H4 (cell line): ENCODE measurements around the gene ITGA5. TPM values are rescaled to one million over a fixed set of nuclear protein-coding genes. Genes with fewer than 3 reads are reported as not detected.
A peak's percentile ranks its signal among the peaks of the same experiment; 100 is the strongest.

Experiments
- DNase-seq: peaks from one replicate; pipeline ENCODE4 v3.0.0-alpha.2; 2015; ENCODE audit warnings: low spot score
- total RNA-seq: library from RNA; depleted of rRNA; stranded (reverse); fragments of >200 nt; shearing (Covaris generic); gene quantifications from 2 replicates; pipeline ENCODE4 v1.2.3, GENCODE V29; 2014; rRNA removed

The ITGA5 gene
- 86.7 and 89.4 TPM in 2 replicates for total RNA-seq

DNA sequence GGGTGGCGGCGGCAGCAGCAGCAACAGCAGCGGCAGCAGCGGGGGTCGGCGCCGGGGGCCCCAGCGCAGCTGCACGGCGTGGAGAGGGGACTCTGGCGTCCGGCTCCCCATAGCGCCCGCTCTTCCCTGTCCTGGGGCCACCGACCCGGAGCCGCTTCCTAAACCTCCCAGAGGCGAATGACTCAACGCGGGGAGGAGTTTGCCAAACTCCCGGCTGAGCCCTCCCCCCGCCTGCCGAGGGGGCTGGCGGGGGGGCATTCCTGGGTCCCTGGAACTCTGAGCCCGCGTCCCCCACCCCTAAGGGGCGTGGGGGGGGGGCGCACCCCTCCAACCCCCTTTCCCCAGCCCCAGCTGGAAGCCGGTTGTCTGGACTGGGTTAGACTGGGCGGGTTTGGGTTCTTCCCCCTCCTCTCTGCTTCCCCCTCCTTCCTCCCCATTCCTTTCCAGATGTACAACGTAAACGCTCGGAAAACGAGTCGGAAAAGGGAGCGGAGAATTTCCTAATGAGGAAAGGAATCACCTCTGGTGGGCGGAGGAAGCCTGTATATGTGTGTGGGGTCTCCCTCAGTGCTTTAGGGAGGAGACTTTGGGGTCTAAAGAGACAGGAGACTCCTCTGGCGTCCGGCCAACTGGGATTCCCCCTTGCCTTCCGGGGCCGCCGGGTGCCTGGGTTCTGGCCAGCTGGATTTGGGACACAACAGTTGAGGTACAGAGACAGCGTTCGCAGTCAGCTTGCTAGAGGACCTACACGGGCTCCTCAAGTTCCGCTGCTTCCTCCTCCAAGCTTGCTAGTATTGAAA is at the start of gene ITGA5:
Gene ITGA5, minus strand, starts transcription at position 179 of the 800 bp plus-strand sequence. Its CDS starts 68 bp downstream, at position 111.
- peak; percentile 48 for DNase-seq

DNA sequence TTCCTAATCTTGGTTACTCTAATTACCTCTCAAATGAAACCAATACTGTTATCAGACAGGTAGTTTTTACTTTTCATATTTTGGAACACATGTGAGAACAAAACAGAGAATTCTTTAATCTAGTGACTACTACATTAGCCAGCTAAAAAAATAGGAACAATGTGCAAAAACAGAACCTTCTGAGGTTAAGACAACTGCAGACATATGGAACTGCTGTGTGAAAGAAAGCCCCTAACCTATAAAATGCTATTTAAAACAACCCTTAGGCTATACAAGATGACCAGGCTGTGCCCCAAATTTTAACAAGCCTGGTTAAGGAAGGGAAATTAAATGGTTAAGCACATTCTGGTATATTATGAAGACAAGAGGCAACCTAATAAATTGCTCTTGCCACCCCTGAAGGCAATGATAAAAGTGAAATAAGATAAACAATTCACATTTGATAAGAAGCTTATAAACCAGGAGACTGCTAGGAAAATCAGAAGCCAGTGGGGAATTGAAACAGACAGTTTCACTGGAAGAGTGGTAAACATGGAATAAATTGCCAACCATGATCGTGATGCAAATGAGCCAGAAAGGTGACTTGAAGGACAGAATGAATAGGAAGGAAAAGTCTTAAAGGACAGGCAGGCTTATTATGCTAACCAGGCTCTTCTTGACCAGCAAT is 46.9 kb upstream of the ITGA5 start:
- DNase-seq, result no peak

DNA sequence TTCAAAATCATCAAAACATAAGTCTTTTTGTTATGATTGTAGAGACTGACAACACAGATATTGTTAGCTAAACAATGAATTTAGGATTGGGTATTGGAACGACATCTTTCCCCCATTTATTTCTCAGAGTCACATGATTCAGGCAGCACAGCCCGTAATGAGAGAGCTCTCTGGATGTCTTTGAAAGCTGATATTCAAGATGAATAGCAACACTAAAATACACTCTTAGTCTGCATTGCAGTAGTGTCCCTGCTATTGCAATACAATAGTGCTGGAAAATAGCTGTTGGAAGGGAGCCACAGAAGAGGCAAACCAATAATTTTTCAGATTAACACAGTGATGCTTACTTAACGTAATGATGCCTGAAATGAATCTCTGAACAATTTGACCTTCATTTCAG is 44.4 kb upstream of the ITGA5 start:
- DNase-seq, result no peak

DNA sequence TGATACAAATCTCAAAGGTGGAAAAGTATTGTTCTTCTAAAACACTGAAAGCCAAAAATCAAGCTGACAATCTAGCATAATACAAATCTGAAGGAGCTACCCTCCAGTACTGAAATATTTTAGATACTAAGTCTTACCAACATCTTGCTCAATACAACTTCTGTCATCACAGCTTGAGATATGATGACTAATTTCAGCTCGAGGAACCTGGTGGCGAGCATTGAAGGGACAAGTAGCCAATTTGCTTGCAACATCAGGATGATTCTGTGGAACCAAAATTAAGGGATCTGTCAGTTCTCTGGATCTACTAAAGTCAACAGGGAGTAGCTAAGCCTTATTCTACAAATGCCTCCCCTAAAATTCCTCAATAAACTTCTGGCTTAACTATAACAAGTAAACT is 44.0 kb upstream of the ITGA5 start:
- DNase-seq, result peak; percentile 23

DNA sequence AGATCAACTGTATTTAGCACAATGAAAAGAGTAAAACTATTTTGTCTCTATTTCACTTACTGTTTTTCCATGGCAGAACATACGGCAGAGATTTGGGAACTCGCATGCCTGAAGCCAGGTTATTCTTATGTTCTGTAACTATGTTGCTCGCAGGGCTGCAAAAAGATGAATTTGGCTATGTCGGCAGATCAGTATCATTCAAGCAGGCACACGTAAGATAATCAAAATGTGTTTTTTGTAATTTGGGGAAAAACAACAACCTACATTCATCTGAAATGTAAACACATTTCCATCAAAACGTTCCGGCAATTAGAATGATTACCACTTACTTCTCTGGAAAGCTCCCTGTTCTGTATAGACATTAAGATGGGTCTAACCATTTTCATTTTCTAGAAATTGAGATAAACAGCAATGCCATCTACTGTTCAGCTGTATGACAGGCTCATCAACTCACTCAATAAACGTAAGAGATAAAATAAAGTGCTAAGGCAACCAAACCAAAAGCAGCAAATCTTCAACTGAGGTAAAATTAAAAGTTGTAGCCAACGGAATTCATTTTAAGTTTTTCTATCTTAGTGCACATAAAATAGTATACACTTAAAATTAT is 41.4 kb upstream of the ITGA5 start:
- DNase-seq, result no peak

DNA sequence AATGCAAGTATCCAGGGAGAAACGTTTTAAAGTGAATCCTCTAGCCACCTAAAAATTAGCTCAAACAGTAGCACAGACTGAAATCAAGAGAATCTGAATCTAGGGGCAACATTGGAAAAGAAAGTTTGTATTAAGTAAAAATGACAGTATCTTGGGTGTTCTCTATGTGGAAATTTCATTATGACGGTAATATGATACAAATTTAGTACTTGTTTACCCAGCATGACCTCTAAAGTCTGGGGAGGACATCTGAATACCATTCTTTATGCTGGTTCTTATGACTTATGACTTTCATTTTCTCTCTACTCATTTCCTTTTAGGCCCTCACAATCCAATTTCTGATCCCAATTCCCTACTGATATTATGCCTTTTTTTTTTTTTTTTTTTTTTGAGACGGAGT is 40.3 kb upstream of the ITGA5 start:
- no peak for DNase-seq

DNA sequence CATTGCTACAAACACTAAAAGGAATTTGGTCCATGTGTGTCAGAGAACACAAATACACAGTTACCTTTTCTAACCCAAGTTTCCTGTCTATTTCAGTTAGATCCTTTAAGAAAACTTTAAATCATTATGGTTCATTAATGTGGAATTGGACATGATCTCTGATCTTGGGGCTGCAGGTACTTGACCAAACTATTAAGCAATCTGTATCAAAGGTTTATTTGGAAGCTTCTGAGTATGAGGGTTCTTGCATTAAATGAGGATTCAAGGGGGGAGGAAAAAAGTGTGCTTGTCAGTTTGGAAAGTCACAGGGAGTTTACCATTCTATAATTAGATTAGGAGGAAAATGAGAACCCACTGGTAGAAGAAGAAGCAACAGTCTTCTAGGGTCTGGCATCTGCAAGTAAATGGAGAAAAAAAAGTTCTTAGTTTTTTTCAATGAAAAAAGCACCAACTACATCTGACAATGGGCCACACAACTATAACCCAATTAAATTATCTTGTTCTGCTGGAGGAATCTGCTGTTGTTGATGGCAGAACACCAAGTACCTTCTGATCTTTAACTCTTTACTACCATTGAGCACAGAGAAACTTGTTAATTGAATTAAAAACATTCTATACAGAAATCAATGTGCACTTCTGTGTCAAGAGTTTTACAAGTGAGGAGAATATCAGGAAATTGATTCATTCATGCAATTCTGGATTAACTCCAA is 36.8 kb upstream of the ITGA5 start:
- DNase-seq, result no peak

DNA sequence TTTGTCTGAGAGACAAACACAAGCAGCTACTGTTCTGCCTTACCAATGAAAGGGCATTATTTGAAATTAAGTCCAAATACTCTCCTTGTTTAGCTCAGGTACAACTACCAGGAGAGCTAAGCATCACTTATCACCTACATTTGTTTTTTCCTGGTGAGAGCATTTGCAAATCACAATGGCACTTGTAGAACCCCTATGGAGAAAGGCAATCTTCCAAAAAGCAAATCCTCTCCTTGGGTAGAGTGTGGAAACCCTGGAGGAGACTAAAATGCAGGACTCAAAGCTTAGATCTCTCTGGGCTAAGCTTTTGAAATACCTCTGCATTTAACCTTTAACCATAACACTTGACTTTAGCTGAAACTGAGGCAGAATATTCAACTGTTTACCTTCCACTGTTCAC is 33.6 kb upstream of the ITGA5 start:
- no peak for DNase-seq

DNA sequence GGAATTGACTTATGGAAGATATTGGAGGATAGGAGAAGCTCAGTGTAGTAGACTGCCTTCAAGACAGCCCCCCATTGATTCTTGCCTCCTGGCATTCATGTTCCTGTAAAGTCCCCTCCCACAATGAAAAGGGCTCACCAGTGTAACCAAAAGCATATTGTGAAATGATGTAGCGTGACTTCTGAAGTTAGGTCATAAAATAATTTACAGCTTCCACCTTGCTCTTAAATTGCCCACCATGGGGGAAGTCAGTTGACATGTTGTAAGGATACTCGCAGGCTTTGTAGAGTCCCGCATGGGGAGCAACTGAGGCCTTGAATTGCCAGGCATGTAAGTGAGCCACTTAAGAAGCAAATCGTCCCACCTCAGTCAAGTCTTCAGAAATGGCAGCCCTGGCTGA is 29.3 kb upstream of the ITGA5 start:
- no peak for DNase-seq

DNA sequence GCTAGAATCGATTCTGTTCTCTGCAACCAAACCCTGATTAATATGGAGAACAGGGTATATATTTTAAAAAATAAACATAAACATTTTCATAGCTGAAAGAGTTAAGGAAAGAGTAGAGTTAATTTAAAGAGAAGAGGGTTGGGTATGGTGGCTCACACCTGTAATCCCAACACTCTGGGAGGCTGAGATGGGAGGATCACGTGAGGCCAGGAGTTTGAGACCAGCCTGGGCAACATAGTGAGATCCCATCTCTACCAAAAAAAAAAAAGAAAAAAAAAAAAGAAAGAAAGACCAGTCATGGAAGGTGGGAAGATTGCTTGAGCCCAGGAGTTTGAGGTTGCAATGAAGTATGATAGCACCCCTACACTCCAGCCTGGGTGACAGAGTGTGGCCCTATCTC is 28.9 kb upstream of the ITGA5 start:
- no peak for DNase-seq

DNA sequence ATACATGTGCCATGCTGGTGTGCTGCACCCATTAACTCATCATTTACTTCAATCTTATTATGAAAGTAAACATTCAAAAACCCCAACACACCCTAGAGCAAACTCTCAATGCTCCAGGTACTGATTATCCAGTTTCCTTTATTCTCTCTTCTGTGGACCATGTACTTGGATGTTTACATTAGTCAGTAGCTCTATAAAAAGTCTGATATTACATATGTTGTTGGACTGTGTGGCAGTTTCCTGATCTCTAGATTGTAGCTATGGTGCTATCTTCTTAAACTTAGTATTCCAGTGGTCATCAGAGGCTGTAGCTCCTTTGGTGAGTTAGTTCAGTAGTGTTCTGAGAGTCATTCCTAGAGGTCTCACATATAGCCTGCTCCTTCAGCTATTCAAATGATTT is 25.1 kb upstream of the ITGA5 start:
- no peak for DNase-seq

DNA sequence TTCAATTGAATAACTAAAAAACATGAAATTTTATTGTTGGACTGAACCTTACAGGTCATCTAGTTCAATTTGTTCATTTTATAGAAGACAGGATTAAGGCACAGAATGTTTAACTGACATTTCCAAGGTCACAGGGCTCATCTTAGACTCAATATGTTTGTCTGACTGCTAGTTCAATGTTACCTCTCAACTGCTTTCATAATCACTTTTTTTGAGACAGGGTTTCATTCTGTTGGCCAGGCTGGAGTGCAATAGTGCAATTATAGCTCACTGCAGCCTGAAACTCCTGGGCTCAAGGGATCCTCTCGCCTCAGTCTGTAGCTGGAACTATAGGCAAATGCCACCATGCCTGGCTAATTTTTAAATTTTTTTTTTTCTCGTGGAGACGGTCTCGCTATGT is 24.4 kb upstream of the ITGA5 start:
- DNase-seq, result no peak

DNA sequence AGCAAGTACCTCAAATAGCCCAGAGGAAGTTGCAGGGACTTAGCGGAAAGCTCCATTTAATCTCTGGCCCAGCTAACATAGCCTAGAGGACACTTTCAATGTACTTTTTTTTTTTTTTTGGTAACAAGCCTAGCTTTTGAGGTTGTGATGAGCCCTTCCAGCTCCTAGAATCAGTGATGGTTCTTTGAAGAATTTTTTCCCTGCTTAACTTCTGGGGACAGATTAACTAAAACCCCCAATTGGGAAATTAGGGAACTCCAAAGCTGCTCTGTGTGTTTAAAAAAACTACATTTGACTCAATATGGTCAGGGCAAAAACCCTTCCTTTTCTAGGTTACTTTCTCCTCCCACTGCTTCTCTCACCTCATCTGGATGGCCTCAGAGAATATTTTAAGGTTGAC is 23.9 kb upstream of the ITGA5 start:
- no peak for DNase-seq

DNA sequence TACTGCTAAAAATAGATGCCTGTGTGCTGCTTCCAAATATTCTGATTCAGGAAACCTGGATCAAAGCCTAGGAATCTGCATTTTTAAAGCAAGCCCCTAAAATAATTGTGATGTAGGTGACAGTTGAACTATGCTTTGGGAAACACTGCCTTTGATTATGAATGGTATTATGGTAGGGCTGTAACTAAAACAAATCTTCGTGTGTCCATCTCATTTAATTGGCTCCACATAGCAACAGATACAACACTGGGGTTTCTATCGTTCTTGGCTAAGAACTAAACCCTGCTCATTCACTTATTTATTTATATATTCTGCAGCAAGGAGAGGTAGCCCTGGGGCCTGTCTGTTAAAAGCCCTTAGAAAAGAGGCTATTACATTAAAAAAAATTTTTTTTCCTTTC is 23.0 kb upstream of the ITGA5 start:
- DNase-seq, result no peak

DNA sequence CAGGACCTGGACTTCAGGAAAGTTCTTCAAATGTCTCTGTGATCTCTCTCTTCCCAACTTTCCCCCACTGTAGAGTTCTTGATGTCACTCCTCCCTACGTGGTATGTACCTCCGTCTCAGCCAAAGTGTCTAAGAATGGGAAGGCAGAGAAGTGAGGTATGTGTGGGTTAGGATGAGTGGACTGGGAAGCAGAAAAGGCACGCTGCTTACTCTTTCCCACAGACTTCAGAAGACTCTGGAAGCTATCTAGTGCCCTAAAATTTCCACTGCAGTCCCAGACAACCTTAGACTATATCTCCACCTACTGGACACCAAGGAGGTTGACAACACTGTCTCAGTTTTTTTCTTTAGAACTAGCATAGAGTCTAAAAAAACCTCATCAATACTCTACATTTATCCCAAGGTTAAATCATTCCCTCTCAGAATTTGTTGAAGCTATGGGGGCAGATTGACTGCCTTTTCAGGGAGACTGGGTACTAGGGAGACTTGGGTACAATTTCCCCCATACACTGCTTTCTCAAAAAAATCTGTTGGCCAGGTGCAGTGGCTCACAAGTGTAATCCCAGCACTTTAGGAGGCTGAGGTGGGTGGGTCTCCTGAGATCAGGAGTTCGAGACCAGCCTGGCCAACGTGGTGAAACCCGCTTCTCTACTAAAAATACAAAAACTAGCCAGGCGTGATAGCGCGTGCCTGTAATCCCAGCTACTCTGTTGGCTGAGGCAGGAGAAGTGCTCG is 20.6 kb upstream of the ITGA5 start:
- DNase-seq, result peak; percentile 67

DNA sequence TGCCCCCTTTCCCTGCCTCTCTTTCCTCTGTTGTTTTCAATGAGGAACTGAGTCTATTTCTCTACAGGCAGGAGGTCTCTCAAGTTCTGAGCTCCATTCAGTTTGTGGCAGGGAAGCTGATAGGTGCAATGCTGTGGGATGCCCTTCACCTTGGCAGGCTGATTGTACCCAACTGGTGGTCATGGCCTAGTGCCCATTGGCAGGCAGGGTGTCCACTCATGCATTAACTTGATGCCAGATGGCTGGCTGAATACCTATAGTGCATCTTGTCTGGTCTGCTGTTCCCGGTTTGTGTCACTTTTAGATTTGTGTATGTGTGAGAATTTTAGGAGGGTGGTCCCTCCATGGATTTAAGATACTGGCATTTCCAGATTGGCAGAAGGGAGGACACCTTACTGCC is 20.0 kb upstream of the ITGA5 start:
- no peak for DNase-seq

DNA sequence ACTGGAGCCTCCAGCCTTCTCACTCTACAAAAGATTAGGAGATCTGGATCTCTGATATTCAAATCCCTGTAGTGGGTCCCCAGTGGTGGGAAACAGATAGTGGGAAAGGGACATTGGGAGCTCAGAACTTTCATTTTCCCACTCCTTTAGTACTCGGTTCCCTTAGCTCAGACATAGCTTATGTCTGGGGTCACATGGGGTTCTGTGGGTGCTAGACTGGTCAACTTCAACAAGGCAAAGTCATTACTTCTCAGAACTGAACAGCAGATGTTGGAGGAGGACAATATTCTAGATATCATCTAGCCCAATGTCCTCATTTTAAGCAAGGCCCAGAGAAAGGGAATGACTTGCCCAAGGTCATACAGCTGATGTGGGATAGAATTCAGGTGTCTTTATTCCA is 19.5 kb upstream of the ITGA5 start:
- DNase-seq, result no peak

DNA sequence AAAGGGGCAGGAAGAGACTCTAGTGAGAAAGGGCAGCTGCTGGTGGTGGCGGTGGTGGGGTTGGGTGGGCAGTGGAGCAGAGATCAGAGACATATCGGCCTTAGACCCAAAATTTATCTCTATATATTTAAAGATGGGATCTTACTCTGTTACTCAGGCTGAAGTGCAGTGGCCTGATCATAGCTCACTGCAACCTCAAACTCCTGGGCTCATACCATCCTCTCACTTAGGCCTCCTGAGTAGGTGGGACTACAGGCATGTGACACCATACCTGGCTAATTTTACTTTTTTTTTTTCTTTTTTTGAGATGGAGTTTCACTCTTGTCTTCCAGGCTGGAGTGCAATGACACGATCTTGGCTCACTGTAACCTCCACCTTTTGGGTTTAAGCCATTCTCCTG is 18.6 kb upstream of the ITGA5 start:
- no peak for DNase-seq

DNA sequence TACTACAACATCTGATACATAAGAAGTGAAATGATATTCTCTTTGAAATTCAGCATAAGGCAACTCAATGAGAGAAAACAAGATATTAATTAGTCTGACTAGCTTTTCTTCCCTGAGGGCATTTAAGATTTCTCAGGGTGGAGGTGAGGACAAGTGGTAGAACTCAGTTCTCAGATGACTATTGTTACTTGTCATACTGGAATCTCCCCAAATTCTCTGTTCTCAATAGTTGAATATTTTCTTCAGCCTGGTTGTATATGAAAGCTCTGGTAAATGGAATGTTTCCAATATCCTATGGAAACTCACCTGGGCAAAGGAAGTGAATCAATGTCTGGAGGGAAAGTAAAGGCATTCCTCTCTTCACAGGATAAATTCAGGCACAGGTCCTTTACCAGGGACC is 18.2 kb upstream of the ITGA5 start:
- DNase-seq, result no peak

DNA sequence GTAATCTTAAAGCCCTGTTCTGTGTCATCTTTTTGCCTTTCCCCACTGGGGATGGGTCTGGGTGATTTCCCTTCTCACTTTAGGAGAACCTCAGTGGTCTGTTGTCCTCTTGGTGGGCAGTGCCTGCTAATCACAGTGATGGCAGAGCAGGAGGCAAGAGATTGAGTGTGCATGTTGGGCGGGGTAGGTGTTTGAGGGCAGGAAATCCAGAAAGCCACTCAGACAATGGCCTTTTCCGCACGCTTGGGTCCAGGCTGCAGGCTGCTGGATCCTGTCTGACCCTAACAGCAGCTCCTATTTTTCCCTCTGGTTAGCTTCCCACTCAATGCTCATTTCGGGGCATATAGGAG is 13.7 kb upstream of the ITGA5 start:
- no peak for DNase-seq

DNA sequence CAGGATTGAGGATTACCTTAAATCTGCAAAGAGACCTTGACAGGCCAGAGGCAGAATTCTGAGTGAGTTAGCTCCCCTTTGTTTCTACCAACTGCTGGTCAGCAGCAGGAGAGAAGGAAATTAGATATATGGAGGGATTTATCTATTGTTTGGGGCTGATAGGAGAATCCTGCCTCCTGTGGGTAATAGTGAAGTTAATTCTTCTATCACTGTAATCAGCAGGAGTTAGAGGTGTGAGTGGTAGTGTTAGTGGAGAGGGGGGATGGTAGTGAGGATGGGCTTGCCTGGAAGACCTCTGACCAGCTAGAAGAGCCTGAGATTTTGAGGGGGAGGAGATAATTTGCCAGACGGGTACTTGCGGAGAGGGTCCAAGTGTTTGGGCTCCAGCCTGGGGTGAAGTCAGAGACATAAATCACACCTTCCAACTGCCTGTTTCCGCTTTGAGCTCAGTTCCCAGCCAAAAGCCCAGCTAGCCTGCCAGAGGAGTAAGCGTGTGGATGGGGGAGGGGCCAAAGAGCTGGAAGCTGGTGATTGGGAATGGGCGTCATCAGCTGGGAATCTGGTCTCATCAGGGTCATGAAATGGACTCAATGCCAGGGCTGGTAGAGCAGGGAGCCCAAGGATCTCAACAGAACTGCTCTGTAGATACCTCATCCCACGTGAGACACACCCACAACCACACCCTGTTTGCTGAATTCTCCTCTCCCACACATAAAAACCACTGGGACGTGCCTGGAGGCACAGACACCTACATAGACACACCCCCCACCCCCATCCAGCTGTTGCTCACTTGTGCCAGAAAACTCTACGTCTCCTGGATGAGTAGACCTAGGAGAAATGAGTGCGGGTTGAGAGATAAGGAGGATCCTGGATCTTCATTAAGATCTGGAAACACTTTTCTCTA is 13.1 kb upstream of the ITGA5 start:
- no peak for DNase-seq
